A549 (cell line): Measurements from ENCODE around the gene MAGEA9. TPM values are rescaled to one million over a fixed set of nuclear protein-coding genes. Genes with fewer than 3 reads are reported as not detected.
"Not testable (repeated sequence)": the region's sequence is repeated elsewhere in the genome, so short reads cannot be mapped to it uniquely, and the experiment has no call there.

Experiments used
- ATAC-seq, 2 experiments: fragments of 200-7000 bp in 1 of 2; fragments of >200 bp in 1 of 2; cut with Nextera tagmentation in 1 of 2; cut with Tn5 transposase in 1 of 2; 3 replicates each; pipeline versions ENCODE4 v1.8.0 to v1.9.1; 2018 to 2020; ENCODE audit warnings: mild to moderate bottlenecking in 1 of 2, moderate library complexity in 1 of 2
- CTCF ChIA-PET: fragments of 300-600 bp; sonication (Branson Sonifier 250); formaldehyde crosslinking; extraction: SDS; loops from one replicate; lab custom pipeline; 2021; ENCODE audit warnings: antibody characterized with exemption, inconsistent platforms; lab: Yijun Ruan, JAX
- POLR2A ChIA-PET: fragments of 350-600 bp; formaldehyde crosslinking; extraction: SDS; loops from one replicate; lab custom pipeline; 2021; ENCODE audit warnings: antibody characterized with exemption, inconsistent platforms; lab: Yijun Ruan, JAX
- DNase-seq, 2 experiments: peaks; one replicate each; pipeline versions ENCODE4 v3.0.0 to v3.0.0-alpha.2; 2011 to 2016; ENCODE audit warnings: low read depth in 1 of 2, low spot score in 1 of 2
- FAIRE-seq: peaks from 2 replicates; lab custom pipeline; 2011; peaks lifted over from hg19 to GRCh38; lab: Jason Lieb, UNC
- H3K27ac ChIP-seq, 2 experiments: fragments of >200 bp; sonication (Bioruptor Twin); formaldehyde crosslinking; 3 replicates each; pipeline ENCODE4 v1.5.1; 2016 to 2017
- H3K4me1 ChIP-seq: fragments of >200 bp; sonication (Bioruptor Twin); formaldehyde crosslinking; 3 replicates; pipeline ENCODE4 v1.6.1; 2016
- H3K4me2 ChIP-seq: fragments of >200 bp; sonication (Bioruptor Twin); formaldehyde crosslinking; 3 replicates; pipeline ENCODE4 v1.6.1; 2016
- H3K4me3 ChIP-seq: fragments of >200 bp; sonication (Bioruptor Twin); formaldehyde crosslinking; 3 replicates; pipeline ENCODE4 v1.5.1; 2016
- H3K9me3 ChIP-seq: fragments of >200 bp; sonication (Bioruptor Twin); formaldehyde crosslinking; 3 replicates; pipeline ENCODE4 v1.6.1; 2016
- CHD4 ChIP-seq: fragments of 200-600 bp; sonication (generic); IDR thresholded peaks from 2 replicates; pipeline ENCODE4 v1.6.1; 2016; ENCODE audit warnings: antibody characterized with exemption, mild to moderate bottlenecking, borderline replicate concordance
- E2F6 ChIP-seq: IDR thresholded peaks from 2 replicates; pipeline ENCODE4 v1.6.1; 2012; ENCODE audit warnings: low read depth, borderline replicate concordance
- EHMT2 ChIP-seq: fragments of 200-600 bp; sonication (generic); IDR thresholded peaks from 2 replicates; pipeline ENCODE4 v1.6.1; 2016; ENCODE audit warnings: antibody characterized with exemption, low read depth, mild to moderate bottlenecking, moderate library complexity
- ESRRA ChIP-seq: fragments of 150-350 bp; IDR thresholded peaks from 2 replicates; pipeline ENCODE4 v1.6.1; 2014; ENCODE audit warnings: mild to moderate bottlenecking, low read length, borderline replicate concordance
- FOSB ChIP-seq: fragments of 250-450 bp; sonication (Bioruptor Pico); IDR thresholded peaks from 2 replicates; pipeline ENCODE4 v1.5.0; 2020; ENCODE audit warnings: mild to moderate bottlenecking, moderate library complexity
- HES2 ChIP-seq: fragments of >200 bp; sonication (Bioruptor Twin); formaldehyde crosslinking; IDR thresholded peaks from 2 replicates; pipeline ENCODE4 v1.6.1; 2016
- HOXB13 ChIP-seq: fragments of 250-450 bp; sonication (Bioruptor Pico); IDR thresholded peaks from 2 replicates; pipeline ENCODE4 v1.5.0; 2020; ENCODE audit warnings: low read depth, mild to moderate bottlenecking, moderate library complexity
- KDM1A ChIP-seq: fragments of 200-600 bp; sonication (generic); IDR thresholded peaks from 2 replicates; pipeline ENCODE4 v1.6.1; 2016; ENCODE audit warnings: low read depth, mild to moderate bottlenecking
- NFE2L2 ChIP-seq: fragments of 150-350 bp; conservative IDR thresholded peaks from 2 replicates; pipeline ENCODE4 v1.6.1; 2014; ENCODE audit warnings: low read length
- RFX5 ChIP-seq: fragments of 450-650 bp; IDR thresholded peaks from 2 replicates; pipeline ENCODE4 v1.7.1; 2014; ENCODE audit warnings: antibody characterized with exemption, mild to moderate bottlenecking, moderate library complexity
- ZC3H11A ChIP-seq: fragments of 450-650 bp; IDR thresholded peaks from 2 replicates; pipeline ENCODE4 v1.6.1; 2014; ENCODE audit warnings: antibody characterized with exemption, mild to moderate bottlenecking
- WGBS: methylation state at CpG from one replicate; pipeline ENCODE4 v1.1.6; 2017; ENCODE audit errors: missing lambda C conversion rate; 5-methylcytosine and 5-hydroxymethylcytosine counted together
- polyA minus RNA-seq: library from RNA; depleted of rRNA, polyadenylated mRNA; stranded (reverse); fragments of >200 nt; gene quantifications from 2 replicates; pipeline ENCODE4 v1.2.3, GENCODE V29; 2011; rRNA and poly(A)+ RNA removed
- polyA plus RNA-seq, 4 experiments: library from polyadenylated mRNA; depleted of rRNA in 3 of 4; stranded (reverse); fragments of >200 nt; fragmentation: RNase III in 1 of 4; extraction: RNeasy Plus Mini Kit Qiagen cat#74134 plus additional on column Dnase treatment in 1 of 4; gene quantifications; 2 replicates in 3 of 4; 3 replicates in 1 of 4; pipeline ENCODE4 v1.2.3, GENCODE V29; 2011 to 2017

MAGEA9 gene, protein sequence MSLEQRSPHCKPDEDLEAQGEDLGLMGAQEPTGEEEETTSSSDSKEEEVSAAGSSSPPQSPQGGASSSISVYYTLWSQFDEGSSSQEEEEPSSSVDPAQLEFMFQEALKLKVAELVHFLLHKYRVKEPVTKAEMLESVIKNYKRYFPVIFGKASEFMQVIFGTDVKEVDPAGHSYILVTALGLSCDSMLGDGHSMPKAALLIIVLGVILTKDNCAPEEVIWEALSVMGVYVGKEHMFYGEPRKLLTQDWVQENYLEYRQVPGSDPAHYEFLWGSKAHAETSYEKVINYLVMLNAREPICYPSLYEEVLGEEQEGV
- polyA plus RNA-seq (2011; rRNA removed) = not detected in 2 replicates
- polyA plus RNA-seq (2012; cell fraction: cytosol; rRNA removed) = not detected in 2 replicates
- polyA plus RNA-seq (2012; cell fraction: nucleus; rRNA removed) = not detected in 2 replicates
- not detected in 3 replicates for polyA plus RNA-seq (2017; fragmentation: RNase III; extraction: RNeasy Plus Mini Kit Qiagen cat#74134 plus additional on column Dnase treatment)
- polyA minus RNA-seq = not detected in 2 replicates

- POLR2A ChIA-PET, H3K4me1 ChIP-seq, FAIRE-seq, H3K9me3 ChIP-seq, DNase-seq, H3K4me3 ChIP-seq, H3K27ac ChIP-seq, H3K4me2 ChIP-seq, CTCF ChIA-PET: not testable (repeated sequence)
- ATAC-seq = peak in 1 of 2 experiments; percentile 35; a peak in 1 of 6 replicates
- WGBS = no CpG with 5 or more reads among the region's 14 CpGs
Measured at GRCh38 chrX:149781727-149782126, at the start of gene MAGEA9. MAGEA9 (plus strand) TSS chrX:149781930; CDS start chrX:149786211, 4,281 bp downstream.

GRCh38 chrX:149742269-149742668 is 39.5 kb upstream of the MAGEA9 start:
- FAIRE-seq (peak; percentile 99), ATAC-seq (peak; percentile 74 to 94; a peak in 5 of 6 replicates)
- DNase-seq, H3K4me2 ChIP-seq, H3K27ac ChIP-seq, CTCF ChIA-PET, H3K9me3 ChIP-seq, H3K4me3 ChIP-seq, H3K4me1 ChIP-seq, POLR2A ChIA-PET: not testable (repeated sequence)
- no CpG with 5 or more reads among the region's 6 CpGs for WGBS

DNA sequence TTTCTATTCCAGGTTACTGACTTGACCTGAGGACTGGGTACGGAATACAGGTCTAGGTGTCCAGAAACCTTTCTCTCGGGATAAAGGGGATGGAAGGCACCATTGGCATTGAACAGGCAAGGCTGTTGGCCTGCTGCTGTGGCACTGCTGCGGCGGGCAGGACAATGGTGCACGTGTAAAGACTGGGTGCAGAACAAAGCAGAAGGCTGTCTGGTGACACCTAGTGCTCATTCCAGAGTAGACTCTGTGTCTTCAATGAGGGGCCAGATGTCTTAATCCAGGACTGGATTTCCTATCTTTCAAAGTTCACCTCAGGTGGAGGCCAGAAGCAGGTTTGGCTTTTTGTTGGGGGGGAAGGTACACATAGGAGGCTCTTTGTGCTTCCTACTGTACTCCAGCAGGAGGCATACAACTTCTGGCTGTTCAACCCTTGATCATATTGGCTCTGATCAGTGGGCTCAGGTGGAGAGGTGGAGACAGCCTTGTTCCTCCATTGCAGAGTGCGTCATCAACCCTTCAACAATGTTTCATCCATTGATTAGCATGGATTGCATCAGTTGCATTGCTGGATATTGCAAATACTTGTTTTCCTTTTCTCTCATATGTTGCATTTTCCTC is 35.2 kb upstream of the MAGEA9 start:
- H3K9me3 ChIP-seq, H3K27ac ChIP-seq, H3K4me1 ChIP-seq, POLR2A ChIA-PET, H3K4me3 ChIP-seq, H3K4me2 ChIP-seq, CTCF ChIA-PET, DNase-seq: not testable (repeated sequence)
- FAIRE-seq (peak; percentile 99), ATAC-seq (peak; percentile 72 to 80; a peak in 4 of 6 replicates)
- no CpG with 5 or more reads among the region's 6 CpGs for WGBS

GRCh38 chrX:149757206-149758067 is 24.3 kb upstream of the MAGEA9 start:
- ATAC-seq (no peak), DNase-seq (no peak), FAIRE-seq (no peak)
- TF ChIP-seq KDM1A (no peak), EHMT2 (no peak), ZC3H11A (no peak), HES2 (no peak), CHD4 (no peak), ESRRA (no peak), E2F6 (no peak), RFX5 (no peak), NFE2L2 (no peak), FOSB (no peak), HOXB13 (CRISPR knock-in tag) (no peak)
- Histone ChIP-seq H3K4me2 (no peak overlapping the region), H3K4me3 (no peak overlapping the region), H3K27ac (no peak overlapping the region), H3K9me3 (no peaks in the 10 kb centered on the region), H3K4me1 (no peaks in the 10 kb centered on the region)
- WGBS = 37% methylated on average over 6 of the region's 8 CpGs
- CTCF ChIA-PET = no interaction called here
- POLR2A ChIA-PET = no interaction called here
